DND-41 (cell line): ENCODE measurements around the gene KAZALD1.

Experiments used
- CTCF ChIP-seq: IDR thresholded peaks from 2 replicates; pipeline ENCODE4 v1.5.1; 2012; ENCODE audit warnings: borderline replicate concordance, low read length, moderate library complexity, mild to moderate bottlenecking; ENCODE audit not compliant: poor library complexity, severe bottlenecking; ENCODE audit errors: extremely low read depth
- EZH2 ChIP-seq: IDR thresholded peaks from 3 replicates; pipeline ENCODE4 v1.6.1; 2012; ENCODE audit warnings: borderline replicate concordance, low read depth, mild to moderate bottlenecking, moderate library complexity, low read length, inconsistent platforms; ENCODE audit not compliant: severe bottlenecking

GRCh38 chr10:101050208-101051069, 11.3 kb upstream of the KAZALD1 start:
- TF ChIP-seq CTCF (peak; percentile 66), EZH2 (no peak)
